HEK293T (cell line): ENCODE data around the gene FBXO10.

ENCODE experiments used
- BHLHE40 ChIP-seq: fragments of 450-650 bp; IDR thresholded peaks from 2 replicates; pipeline ENCODE4 v1.6.1; 2016; ENCODE audit warnings: mild to moderate bottlenecking, moderate library complexity, borderline replicate concordance
- FOXM1 ChIP-seq: fragments of 450-650 bp; IDR thresholded peaks from 2 replicates; pipeline ENCODE4 v1.6.1; 2017; ENCODE audit warnings: mild to moderate bottlenecking, borderline replicate concordance
- L3MBTL2 ChIP-seq: fragments of 450-650 bp; conservative IDR thresholded peaks from 2 replicates; pipeline ENCODE4 v1.6.1; 2016; ENCODE audit warnings: mild to moderate bottlenecking
- NFRKB ChIP-seq: fragments of 450-650 bp; IDR thresholded peaks from 2 replicates; pipeline ENCODE4 v1.6.1; 2016; ENCODE audit warnings: mild to moderate bottlenecking, moderate library complexity
- SP1 ChIP-seq: fragments of 450-650 bp; IDR thresholded peaks from 2 replicates; pipeline ENCODE4 v1.6.1; 2017

- TF ChIP-seq FOXM1, result no peak
- TF ChIP-seq BHLHE40, result no peak
- TF ChIP-seq NFRKB, result no peak
- TF ChIP-seq L3MBTL2, result no peak
- TF ChIP-seq SP1, result no peak
Measured at GRCh38 chr9:37509536-37509935, 66.6 kb downstream of the FBXO10 start.
